GM19023 (cell line): Measurements from ENCODE around the gene TNC.

Experiments
- ATAC-seq: cut with Tn5 transposase; IDR thresholded peaks from one replicate; pipeline ENCODE4 v1.9.1; 2021; ENCODE audit warnings: mild to moderate bottlenecking, moderate library complexity; ENCODE audit not compliant: unreplicated experiment

Gene TNC

DNA sequence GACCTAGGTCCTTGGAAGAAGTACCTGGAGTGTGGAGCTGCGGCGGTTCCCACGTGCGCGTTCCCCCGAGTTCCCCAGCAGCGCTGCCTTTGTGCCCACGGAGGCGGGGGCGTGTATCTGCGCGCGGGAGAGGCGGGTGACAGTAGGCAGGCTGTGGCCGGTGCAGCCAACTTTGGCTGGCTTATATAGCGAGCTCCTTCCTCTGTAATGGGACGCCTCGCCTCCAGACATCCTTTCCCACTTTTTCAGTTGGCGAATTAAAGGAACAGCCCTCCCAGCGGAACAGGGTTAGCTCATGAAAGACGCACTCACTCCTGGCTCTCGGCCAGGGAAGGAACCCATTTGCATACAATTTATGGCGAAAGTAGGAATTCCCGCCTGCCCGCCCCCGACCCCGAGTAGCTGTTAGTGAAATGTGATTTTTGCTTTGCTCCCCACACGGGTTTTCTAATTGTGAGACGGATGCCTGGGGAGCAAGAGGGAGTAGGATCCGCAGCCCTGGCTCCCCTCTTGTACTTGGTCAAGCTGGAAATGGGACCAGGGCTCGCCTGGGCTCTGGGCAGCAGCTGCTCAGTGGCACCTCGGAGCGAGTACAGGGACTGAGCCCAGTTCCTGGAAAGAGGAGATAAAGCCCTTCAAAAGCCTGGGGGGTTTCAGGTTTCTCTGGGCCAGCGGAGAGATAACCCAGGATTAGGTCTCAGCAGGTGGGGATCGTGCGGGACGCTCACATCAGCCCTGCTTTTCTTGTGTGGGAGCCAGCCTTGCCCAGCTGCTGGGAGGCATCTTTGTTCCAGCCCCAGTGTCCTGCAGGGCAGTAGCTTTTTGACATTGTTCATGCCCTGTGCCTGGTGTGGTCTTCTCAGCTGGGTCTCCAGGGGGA is at the start of gene TNC:
Gene TNC (minus strand): TSS at position 159 of the 880 bp plus-strand sequence. CDS start 27,139 bp downstream, outside the sequence.
- no peak for ATAC-seq

DNA sequence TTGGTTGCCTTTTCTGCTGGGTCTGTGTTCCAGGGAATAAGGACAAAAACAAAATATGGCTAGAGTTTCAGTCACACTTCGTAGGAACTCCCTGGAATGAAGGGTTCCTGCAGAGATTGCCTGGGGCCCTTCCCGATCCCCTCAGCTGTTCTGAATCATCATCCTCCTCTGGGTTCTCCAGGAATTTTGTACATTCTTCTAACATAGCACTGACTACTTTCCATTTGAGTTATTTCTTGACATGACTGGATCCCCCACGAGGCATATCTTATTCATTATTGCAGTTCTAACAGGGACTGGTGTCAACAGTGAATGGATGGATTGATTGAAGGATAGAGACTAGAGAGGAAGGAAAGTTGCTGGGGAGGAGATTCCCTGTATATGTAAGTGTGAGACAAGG is 49.2 kb upstream of the TNC start:
- ATAC-seq, result no peak

DNA sequence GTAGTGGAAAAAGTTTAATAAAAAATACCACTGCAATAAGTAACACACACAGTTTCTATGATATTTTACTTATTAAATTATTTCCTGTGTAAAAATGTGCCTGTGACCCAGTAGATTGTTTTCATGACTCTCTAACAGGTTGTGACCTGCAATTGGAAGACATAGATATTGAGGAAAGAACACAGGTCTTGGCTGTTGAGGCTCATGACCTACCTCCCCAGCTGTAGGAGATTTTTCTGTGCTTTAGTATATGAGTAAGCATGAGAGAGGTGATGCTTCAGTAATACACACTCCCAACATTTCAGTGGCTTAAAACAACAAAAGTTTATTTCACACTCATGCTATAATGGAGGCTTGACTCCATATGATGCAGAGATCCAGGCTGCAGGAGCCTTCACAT is 47.3 kb upstream of the TNC start:
- no peak for ATAC-seq

DNA sequence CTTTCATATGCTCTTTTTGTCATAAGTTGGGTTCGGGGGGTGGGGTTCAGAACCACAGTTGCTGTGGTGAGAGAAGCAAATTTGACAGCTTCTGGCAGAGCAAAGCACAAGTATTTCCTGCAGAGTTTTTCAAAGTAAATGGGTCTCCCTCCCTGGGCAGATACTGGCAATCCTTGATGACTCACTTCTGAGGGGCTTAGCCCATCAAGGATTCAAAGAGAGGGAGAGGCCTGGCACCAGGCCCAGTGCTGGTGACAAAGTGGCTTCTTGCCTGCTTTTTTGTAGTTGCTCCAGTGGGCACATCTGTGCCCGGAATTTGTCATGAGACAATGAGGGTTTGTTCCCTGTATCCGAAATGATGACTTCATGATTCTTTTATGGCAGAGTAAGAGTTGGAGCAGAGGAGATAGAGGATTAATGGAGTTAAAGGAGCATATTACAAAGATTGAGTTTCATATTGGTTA is 46.6 kb upstream of the TNC start:
- no peak for ATAC-seq

DNA sequence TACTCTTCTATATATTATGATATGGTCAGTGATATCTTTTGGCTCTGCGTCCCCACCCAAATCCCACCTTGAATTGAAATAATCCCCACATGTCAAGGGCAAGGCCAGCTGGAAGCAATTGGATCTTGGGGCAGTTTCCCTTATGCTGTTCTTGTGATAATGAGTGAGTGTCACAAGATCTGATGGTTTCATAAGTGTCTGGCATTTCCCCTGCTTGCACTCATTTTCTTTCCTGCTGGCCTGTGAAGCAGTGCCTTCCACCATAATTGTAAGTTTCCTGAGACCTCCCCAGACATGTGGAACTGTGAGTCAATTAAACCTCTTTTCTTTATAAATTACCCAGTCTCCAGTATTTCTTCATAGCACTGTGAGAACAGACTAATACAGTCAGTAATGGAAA is 45.0 kb upstream of the TNC start:
- no peak for ATAC-seq

DNA sequence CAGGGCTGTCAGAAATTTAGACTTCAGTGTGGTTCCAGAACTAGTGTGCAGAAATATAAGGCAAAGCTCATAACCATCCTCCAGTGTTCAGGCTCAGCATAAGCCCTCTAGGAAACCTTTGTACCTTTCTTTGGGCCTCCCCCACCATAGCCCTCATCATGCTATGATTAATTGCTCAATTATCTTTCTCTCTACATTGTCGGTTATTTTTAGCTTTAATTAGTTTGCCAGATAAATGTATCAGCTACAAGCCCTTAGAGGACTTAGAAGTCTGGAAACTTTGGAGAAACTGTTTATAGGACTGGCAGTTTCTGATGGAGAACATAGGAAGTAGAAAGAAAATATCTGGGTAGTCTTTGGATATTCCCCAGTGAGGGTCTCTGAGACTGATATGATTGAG is 43.5 kb upstream of the TNC start:
- ATAC-seq, result no peak

DNA sequence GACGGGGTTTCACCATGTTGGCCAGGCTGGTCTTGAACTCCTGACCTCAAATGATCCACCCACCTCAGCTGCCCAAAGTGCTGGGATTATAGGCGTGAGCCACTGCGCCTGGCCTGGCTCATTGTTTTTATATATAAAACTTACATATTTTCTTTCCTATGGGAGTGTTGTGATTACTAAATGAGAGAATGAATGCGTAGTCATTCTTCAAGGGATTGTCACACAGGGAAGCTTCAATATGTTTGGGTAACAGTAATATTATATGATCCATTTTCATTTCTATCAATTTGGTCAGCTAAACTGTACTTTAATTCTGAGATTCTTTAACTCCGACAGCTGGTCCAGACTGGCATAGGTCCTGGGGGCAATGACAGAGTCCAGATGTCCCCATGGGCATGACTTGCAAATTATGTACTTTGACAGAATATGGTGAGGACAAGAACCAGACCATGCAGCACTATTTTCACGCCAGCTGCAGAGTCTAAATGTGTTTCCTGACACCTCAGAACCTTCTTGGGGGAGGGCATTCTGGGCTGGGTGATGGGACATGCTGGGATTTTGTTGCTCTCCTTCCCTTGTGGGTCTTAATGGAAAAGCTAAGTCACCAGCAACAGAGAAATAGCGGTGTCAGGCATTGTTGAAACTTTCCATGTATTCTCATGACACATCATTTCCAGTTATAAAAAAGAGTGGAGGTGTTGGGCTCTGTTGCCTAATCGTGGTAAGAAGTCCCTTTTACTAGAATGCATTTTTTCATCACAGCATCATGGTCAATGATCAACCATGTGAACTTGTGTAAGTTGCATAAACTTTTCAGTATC is 40.9 kb upstream of the TNC start:
- ATAC-seq, result no peak

DNA sequence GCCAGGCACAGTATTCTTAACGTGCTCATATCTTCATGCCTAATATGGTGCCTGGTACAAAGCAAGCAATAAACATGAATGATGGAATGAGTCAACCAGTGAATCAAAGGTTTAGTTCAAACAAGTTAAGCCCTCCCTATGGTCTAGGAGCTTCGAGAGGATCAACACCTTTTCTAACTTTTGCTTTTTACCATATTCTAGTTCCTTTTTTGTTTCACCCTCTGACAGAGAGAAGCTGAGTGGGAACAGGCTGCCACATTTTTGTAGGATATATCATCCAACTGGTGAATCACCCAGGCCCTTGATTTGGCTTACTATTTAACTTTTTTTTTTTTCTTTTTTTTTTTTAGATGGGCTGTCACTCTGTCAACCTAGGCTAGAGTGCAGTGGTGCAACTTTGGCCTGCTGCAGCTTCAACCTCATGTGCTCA is 39.3 kb upstream of the TNC start:
- no peak for ATAC-seq

DNA sequence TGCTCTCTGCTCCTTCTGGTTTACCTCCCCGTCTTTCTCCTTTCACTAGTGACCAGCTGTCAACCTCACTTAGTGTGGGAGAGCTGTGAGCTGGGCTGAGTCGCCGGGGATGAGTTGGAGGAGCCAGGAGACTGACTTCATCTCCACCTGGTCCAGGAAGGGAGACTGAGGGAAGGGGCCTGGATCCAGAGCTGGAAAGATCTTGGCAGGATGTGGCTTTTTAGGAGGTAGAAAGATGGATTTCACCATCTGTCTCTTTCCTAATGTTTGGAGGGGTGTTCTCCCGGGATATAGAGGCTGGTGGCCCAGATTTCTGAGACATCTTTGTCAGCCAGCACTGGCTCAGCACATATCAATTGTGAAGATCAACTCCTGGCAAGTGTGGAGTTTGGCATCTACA is 37.1 kb upstream of the TNC start:
- ATAC-seq, result no peak

DNA sequence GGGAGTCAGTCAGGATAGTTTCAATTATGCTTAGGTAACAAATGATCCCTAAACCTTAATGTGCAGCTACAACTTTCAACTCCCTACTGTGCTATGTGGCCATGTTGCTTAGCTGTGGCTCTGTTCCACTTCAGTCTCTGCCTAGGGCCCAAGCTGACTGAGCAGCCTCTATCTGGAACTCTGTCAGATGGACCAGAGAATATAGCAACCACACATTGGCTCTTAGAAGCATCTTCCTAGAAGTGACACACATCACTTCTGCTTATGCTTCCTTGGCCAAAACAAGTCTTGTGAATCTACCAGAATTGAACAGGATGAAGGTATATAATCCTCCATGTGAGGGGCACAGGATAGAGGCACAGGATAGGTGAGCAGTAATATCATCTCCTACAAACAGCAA is 36.7 kb upstream of the TNC start:
- ATAC-seq, result no peak

DNA sequence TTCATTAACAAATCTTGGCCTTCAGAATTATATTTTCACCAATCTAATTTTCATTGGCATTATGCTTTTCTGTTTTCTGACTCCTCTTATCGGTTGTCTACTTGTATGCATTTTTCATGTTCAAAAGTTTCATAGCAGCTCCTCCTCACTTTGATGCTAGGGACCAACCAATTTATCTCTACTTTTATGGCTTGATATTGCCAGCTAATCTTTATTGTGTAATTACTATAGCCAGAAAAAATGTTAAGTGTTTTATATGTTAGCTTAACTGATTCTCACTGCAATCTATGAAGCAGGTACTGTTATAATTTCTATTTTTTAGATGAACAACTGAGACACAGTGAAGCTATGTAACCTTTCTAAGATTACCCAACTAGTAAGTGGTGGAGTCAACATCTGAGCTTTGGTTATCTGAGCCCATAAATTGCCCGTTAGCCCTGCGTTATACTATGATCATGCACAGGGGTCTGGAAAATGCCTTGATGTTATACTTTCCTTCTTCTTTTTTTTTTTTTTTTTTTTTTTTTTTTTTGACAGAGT is 34.4 kb upstream of the TNC start:
- no peak for ATAC-seq

DNA sequence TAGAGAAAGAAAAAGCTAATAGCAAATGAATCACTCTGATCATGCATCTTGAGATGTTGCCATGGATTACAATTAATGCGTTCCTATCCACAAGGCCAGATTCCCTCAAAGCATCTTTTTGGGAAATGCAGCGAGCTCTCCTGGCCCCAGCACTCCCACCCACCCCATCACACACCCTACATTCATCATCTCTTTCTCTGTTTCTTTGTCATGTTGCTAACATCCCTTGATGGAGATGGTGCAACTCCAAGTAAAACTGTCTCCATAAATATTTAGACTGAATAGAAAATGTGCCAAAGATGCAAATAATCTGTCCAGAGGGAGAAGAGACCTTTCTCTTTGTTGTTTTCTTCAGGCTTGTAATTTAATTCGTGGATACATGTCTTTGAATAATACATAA is 30.8 kb upstream of the TNC start:
- no peak for ATAC-seq

DNA sequence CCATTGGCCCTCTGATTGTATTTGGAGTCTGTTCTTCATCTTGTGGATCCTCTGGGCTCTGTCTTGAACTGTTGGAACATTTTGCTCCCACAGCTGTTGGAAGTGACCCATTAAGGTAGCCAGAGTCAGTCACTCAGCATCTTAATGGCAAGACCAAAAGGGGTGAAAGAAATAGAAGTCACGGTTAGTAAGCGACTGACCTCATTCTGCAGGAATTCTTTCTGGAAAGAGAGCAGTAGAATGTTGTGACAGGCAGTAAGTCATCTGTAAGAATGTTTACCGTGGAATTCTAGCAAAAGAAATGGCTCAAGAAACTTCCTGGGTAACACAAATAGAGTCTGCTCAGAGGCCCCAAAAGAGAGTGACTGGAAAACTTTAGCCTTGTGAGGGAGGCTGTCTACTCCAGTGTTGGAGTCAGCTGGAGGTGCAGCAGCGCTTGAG is 28.6 kb upstream of the TNC start:
- no peak for ATAC-seq

DNA sequence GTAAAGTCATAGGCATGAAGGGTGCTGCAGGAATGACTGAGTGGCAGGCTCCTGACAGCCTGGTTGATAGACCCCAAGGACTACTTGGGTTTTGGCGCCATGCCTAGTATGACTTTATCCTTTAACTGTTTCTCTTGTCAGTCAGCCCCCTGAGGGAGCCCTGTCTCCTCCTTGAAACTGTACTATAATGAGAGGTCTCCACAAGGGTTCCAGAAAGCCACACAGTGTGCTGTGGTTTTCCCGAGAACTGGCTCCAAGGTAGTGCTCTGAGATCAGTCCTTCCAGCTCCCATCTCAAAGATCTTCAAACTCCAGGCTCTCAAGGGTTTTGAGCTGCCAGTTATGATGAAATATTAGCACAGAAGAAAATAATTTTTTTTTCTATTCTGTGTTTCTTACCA is 26.7 kb upstream of the TNC start:
- ATAC-seq, result no peak

DNA sequence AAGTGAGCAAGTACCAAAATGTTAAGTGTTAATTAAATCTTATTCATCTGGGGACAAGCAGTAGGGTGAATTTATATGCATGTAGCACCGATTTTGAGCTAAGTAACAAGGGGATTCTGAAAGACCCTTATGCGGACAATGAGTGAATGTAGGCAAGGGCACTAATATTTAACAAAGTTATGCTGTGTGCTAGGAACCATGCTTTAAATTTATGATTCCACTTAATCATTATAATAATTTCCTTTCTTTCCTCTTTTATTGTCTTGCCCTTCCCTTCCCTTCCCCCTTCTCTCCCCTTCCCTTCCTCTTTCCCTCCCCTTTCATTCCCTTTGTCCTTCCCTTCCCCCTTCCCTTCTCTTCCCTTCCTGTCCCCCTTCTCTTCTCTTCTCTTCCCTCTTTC is 25.7 kb upstream of the TNC start:
- no peak for ATAC-seq

DNA sequence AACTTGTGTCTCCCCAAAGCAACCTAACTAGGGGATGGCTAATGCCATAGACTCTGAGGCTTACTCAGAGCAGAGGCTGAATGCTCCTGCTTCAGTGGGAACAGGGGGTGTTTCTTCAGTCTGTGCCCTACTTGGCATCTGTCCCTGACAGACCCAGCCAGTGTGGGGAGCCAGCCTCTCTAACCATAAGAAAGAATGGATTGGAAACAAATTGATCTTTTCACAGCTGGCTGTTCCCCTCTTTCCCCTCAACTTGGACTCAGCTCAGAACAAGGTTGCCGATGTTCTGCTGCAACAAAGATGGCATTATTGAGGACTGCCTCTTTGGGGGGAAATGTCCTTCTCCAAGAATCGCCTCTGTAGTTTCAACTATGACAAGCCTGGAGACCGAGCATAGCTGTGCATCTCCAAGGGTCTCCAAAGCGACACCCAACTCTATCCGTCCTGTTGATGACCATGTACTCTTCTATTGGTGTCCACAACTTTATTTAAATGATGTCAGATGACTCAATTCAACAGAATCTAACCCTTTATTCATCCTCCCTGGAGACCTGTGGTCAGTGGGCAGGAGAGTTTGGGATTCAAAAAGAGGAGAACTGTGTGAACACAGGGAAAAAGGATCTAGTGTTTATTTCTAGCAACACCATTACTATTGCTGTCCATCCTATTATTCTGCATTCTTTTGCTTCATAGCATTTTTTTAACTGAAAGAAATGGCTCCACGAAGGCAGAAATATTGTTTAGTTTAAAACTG is 24.7 kb upstream of the TNC start:
- no peak for ATAC-seq

DNA sequence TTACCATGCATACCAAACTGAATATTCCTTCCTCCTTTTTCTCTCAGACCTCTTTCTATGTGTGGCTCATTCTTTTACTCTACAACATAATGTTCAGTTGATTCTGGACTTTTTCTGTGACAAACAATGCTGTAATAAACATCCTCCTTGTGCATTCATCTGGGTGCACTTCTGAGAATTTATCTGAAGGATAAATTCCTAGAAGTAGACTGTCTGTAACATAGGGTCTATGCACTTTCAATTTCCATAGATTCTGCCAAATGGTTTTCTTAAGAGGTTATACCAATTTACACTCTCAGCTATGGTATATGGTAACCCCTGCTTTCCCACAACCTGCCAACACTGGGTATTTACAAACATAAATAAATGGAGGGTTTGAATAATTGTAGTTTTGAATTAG is 24.1 kb upstream of the TNC start:
- no peak for ATAC-seq

DNA sequence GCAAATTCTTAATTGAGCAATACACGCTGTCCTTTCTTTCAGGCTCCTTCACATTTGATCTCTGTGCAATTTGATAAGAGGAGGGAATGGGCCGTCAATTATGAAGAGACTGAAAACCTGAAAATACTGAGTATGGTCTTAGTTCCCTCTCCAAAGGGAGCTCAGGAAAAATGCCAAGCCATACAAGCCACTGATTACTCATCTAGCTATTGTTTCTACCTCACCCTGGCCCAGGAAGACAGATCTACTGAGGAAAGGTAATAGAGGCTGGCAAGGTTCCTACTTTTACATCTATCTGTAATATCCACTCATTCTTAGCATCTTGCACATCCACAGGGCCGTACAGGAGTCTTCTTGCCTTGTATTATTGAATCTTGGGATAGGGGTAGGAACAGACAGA is 23.7 kb upstream of the TNC start:
- no peak for ATAC-seq

DNA sequence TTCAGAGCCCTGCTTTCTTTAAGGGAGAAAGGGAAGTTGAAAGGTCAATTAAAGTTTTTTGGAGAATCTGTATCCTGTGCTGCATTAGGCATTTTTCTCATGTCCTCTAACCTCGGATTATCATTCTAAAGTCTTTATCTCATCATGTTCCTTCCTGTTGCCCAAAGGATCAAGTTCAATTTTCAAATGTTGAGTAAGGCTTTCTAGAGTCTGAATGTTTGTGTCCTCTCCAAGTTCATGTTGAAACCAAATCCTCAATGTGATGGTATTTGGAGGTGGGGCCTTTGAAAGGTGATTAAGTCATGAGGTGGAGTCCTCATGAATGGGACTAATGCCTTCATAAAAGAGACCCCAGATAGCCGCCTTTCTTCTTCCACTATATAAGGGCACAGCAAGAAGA is 20.2 kb upstream of the TNC start:
- no peak for ATAC-seq

DNA sequence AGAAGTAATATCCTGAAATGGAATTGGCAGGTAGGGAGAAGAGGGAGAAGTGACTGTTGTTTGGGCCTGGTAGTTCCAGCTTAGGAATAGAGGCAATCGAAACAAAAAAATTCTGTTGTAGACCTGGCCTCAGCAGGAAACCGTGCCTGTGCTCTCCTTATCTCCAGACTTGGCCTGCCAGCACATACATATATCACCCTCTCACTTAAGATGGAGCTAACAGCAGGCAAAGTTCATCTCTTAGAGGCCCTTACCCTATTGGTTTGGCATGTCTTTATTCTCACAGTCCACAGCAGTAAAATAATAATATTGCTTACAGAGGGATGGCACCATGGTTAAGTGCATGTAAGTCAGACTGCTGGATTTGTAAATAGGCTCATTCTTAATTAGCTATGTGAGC is 19.6 kb upstream of the TNC start:
- ATAC-seq, result no peak
